Gastrocnemius medialis (tissue), 4 donors: Measurements from ENCODE around the gene FANCC.

Experiments used
- CTCF ChIP-seq, 5 experiments: fragments of 450-650 bp in 3 of 5; fragments of 200-600 bp in 2 of 5; sonication (generic) in 2 of 5; IDR thresholded peaks in 4 of 5; conservative IDR thresholded peaks in 1 of 5; 1 replicate in 4 of 5; 2 replicates in 1 of 5; pipeline ENCODE4 v1.5.1; 2016 to 2019; ENCODE audit warnings: antibody characterized with exemption in 5 of 5, mild to moderate bottlenecking in 3 of 5, moderate library complexity in 3 of 5
- POLR2A ChIP-seq, 2 donors: fragments of 450-650 bp; IDR thresholded peaks; one replicate each; pipeline ENCODE4 v1.6.1; 2017; ENCODE audit warnings: antibody characterized with exemption in 2 of 2, mild to moderate bottlenecking in 2 of 2, moderate library complexity in 2 of 2

- TF ChIP-seq CTCF (IDR thresholded peaks at IDR 0.05 in 4 of 5, conservative IDR thresholded peaks at IDR 0.05 in 1 of 5) (no peak), POLR2A (IDR thresholded peaks at IDR 0.05) (no peak)
Observed at GRCh38 chr9:95076696-95077052, 240.8 kb downstream of the FANCC start.
